ENCODE measurements around the gene BRD2.

DNA sequence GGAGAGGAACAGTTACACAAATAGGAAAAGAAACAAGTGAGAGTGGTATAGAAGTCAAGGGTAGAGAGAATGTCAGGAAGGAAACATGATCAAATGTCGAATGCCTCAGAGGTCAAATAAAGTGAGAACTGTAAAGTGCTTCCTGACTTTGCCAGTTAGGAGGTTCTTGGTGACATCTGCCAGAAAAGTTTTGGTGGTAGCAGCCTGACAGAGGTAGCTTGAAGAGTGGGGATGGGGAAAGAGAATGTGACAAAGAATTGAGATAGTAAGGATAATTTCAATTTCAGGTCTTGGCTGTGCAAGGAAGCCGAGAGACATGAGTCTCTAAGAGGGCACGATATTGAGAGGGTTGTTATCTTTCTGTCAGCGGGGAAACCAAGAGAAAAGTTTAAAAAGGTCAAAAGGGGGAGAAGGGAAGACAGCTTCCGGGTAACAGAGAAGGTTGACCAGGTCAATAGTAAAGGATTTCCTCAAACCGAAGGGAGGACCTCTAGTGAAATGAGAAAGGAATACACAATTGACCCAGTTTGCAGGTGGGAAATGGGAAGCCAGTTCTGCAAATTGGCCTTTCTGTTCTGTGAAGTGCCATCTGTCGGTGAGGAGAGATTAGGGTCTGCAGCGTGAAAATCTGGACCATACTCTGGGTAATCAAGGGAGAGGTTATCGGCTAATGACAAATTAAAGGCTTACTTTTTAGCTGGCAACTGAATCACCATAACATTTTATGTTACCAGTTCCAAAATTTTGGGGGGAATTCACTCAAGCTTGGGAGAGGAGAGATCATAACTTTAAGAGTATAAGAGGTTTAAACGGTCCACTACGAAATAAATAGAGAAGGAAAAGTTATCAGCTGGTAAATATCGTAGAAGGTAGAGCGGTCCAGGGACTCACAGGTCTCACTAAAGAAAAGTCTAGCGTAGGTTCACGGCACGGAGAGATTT lies 973 bp upstream of the BRD2 start:
- TF ChIP-seq, protein P1, sequence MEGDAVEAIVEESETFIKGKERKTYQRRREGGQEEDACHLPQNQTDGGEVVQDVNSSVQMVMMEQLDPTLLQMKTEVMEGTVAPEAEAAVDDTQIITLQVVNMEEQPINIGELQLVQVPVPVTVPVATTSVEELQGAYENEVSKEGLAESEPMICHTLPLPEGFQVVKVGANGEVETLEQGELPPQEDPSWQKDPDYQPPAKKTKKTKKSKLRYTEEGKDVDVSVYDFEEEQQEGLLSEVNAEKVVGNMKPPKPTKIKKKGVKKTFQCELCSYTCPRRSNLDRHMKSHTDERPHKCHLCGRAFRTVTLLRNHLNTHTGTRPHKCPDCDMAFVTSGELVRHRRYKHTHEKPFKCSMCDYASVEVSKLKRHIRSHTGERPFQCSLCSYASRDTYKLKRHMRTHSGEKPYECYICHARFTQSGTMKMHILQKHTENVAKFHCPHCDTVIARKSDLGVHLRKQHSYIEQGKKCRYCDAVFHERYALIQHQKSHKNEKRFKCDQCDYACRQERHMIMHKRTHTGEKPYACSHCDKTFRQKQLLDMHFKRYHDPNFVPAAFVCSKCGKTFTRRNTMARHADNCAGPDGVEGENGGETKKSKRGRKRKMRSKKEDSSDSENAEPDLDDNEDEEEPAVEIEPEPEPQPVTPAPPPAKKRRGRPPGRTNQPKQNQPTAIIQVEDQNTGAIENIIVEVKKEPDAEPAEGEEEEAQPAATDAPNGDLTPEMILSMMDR (conservative IDR thresholded peaks at IDR 0.05; ENCODE audit: low read depth, low read length), result peak; percentile 43
- TF ChIP-seq, protein P2, sequence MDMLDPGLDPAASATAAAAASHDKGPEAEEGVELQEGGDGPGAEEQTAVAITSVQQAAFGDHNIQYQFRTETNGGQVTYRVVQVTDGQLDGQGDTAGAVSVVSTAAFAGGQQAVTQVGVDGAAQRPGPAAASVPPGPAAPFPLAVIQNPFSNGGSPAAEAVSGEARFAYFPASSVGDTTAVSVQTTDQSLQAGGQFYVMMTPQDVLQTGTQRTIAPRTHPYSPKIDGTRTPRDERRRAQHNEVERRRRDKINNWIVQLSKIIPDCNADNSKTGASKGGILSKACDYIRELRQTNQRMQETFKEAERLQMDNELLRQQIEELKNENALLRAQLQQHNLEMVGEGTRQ (IDR thresholded peaks at IDR 0.05; ENCODE audit: low read depth, low read length), result no peak
- TF ChIP-seq POLR2A (IDR thresholded peaks at IDR 0.05; ENCODE audit: low read depth, low read length), result no peak
- TF ChIP-seq BHLHE40 (IDR thresholded peaks at IDR 0.05; ENCODE audit: low read depth, low read length), result no peak
- TF ChIP-seq RAD21 (IDR thresholded peaks at IDR 0.05; ENCODE audit: low read length), result peak; percentile 50
- no peak for TF ChIP-seq CEBPB (IDR thresholded peaks at IDR 0.05; ENCODE audit: low read depth, low read length)
- TF ChIP-seq SMC3 (IDR thresholded peaks at IDR 0.05; ENCODE audit: low read depth, low read length), result peak; percentile 43
- no peak for TF ChIP-seq FOS (IDR thresholded peaks at IDR 0.05; ENCODE audit: low read depth, low read length)
- no peak for TF ChIP-seq MXI1 (IDR thresholded peaks at IDR 0.05; ENCODE audit: borderline replicate concordance, low read depth, low read length)
- TF ChIP-seq, protein P3, sequence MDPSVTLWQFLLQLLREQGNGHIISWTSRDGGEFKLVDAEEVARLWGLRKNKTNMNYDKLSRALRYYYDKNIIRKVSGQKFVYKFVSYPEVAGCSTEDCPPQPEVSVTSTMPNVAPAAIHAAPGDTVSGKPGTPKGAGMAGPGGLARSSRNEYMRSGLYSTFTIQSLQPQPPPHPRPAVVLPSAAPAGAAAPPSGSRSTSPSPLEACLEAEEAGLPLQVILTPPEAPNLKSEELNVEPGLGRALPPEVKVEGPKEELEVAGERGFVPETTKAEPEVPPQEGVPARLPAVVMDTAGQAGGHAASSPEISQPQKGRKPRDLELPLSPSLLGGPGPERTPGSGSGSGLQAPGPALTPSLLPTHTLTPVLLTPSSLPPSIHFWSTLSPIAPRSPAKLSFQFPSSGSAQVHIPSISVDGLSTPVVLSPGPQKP (IDR thresholded peaks at IDR 0.05; ENCODE audit: borderline replicate concordance, low read depth, low read length), result no peak
- no peak for TF ChIP-seq RFX5 (IDR thresholded peaks at IDR 0.05; ENCODE audit: low read depth, low read length)
- no peak for TF ChIP-seq NFE2L2 (IDR thresholded peaks at IDR 0.05; ENCODE audit: low read depth, low read length)
- TF ChIP-seq MAZ (IDR thresholded peaks at IDR 0.05; ENCODE audit: borderline replicate concordance, low read depth, low read length), result no peak
